ENCODE data around the gene APOM.

Gene APOM

DNA sequence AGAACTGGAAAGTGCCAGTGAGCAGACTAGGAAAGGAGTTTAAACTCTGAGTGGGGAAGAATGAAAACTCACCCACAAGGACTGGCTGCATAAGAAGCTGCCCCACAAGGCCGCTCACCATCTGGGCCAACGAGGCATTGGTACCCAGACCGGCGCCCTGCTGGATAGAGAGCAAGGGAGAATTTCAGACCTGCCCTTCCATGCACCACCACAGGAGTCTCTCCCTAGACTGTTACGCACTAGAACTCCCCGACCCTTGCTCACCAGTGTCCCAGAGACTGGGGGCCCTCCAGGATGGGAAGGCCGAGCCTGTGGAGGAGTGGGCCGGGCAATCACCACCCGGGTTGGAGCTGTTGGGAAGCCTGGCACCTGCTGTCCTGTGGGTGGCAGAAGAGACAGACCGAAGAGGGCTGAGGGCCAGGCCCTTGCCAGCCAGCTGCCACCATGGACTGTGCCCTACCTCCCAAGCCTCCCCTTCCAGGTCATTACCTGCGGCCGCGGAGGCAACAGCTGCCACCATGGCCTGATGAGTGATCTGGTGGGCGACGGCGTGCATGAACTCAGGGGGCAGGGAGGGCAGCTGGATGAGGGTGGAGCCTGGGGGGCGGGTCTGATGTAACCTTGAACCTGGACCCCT lies 11.8 kb upstream of the APOM start:
- TF ChIP-seq, protein P1, sequence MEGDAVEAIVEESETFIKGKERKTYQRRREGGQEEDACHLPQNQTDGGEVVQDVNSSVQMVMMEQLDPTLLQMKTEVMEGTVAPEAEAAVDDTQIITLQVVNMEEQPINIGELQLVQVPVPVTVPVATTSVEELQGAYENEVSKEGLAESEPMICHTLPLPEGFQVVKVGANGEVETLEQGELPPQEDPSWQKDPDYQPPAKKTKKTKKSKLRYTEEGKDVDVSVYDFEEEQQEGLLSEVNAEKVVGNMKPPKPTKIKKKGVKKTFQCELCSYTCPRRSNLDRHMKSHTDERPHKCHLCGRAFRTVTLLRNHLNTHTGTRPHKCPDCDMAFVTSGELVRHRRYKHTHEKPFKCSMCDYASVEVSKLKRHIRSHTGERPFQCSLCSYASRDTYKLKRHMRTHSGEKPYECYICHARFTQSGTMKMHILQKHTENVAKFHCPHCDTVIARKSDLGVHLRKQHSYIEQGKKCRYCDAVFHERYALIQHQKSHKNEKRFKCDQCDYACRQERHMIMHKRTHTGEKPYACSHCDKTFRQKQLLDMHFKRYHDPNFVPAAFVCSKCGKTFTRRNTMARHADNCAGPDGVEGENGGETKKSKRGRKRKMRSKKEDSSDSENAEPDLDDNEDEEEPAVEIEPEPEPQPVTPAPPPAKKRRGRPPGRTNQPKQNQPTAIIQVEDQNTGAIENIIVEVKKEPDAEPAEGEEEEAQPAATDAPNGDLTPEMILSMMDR (IDR thresholded peaks at IDR 0.05; ENCODE audit: control insufficient read depth, extremely low read depth, insufficient read depth): no peak
- no peak for DNase-seq (ENCODE audit: low read depth)

DNA sequence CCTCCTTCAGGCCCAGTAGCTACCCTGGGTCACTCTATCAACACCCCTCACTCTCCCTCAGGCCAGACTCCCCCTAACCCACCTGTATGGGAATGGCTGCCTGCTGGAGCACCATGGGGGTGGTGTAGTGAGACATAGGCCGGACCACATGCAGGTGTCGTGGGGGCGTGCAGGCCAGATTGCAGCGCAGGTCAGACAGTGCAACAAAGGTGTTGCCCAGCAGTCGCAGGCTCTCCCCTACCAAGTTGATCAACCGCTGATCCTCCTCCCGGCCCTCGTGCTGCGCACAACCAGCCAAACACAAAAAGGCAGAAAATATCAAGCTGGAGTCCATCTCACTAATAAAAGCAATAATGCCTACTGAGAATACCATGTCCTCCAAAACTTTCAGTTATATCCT lies 10.4 kb upstream of the APOM start:
- no peak for DNase-seq (ENCODE audit: low read depth)
- no peak overlapping the region for H3K4me3 ChIP-seq (ENCODE audit: low read depth, low read length)
- TF ChIP-seq, protein P1 (IDR thresholded peaks at IDR 0.05; ENCODE audit: control insufficient read depth, extremely low read depth, insufficient read depth): no peak

More for the DNA sequence above, 11.8 kb upstream of the APOM start:
- H3K4me3 ChIP-seq (ENCODE audit: low read depth, low read length): no peak overlapping the region

DNA sequence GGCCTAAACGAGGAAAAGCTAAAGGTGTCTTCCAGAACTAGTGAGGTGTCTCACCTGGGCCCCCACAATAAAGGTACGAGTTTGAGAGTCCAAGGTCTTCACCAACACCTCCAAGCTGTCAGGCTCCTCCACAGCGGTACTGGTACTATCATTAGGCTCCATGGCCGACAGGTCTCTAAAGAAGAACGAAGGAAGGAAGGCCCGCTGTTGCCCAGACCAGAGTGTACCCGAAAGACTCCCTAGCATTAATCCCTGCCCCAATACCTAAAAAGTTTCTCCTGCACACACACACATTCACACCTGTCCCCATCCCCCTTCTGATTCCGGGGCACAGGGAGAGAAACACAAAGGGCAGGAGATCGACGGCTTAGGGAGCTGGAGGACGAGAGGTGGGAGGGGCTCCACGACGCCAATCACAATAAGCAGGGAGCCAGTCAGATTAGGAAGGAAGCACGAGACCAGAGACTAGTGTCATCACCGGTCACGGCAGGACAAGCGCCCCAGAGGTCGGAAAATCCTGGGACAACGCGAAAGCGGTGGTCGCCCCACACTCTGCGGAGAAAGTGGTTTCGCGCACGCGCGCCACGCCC lies 4.0 kb upstream of the APOM start:
- TF ChIP-seq, protein P1 (IDR thresholded peaks at IDR 0.05; ENCODE audit: control insufficient read depth, extremely low read depth, insufficient read depth): no peak
- H3K4me3 ChIP-seq (ENCODE audit: low read depth, low read length): peak overlapping the region; percentile 80
- DNase-seq (ENCODE audit: low read depth): peak; percentile 77

DNA sequence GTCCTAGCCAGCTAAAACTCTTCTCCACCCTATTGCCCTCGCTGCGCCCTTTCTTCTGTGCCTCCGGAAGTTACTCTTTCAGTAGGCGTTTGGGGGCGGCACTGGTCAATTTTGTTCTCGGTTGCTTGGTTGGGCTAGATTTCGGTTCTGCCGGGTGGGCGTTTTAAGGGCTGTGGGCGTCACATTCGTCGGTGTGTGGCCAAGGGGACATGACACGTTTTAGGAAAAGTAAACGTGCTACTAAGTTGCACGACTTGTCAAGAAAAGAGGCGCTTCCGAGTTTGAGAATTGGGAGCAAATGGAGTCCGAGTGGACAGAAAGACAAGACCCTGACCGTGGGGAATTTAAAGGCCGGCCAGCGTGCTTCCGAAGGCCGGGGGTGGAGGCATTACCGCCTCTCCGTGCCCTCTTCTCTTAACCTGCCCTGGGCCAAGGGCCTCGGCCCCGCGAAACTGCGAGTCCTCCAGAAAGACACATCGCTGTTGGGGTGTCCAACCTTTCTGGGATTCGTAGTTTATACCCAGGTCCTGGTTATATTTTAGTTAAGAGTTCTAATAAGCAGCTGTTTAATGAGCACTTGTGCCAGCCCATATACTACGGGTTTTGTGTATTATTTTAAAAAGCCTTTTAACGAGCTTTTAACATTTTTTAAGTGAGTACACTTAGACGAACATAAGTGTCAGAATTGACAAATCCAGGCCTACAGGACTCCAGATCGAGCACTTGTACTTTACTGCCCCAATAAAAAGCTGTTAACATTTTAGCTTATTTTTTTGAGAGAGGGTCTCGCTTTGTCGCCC lies 2.6 kb upstream of the APOM start:
- DNase-seq (ENCODE audit: low read depth): no peak
- peak overlapping the region; percentile 80 for H3K4me3 ChIP-seq (ENCODE audit: low read depth, low read length)
- TF ChIP-seq, protein P1 (IDR thresholded peaks at IDR 0.05; ENCODE audit: control insufficient read depth, extremely low read depth, insufficient read depth): no peak

DNA sequence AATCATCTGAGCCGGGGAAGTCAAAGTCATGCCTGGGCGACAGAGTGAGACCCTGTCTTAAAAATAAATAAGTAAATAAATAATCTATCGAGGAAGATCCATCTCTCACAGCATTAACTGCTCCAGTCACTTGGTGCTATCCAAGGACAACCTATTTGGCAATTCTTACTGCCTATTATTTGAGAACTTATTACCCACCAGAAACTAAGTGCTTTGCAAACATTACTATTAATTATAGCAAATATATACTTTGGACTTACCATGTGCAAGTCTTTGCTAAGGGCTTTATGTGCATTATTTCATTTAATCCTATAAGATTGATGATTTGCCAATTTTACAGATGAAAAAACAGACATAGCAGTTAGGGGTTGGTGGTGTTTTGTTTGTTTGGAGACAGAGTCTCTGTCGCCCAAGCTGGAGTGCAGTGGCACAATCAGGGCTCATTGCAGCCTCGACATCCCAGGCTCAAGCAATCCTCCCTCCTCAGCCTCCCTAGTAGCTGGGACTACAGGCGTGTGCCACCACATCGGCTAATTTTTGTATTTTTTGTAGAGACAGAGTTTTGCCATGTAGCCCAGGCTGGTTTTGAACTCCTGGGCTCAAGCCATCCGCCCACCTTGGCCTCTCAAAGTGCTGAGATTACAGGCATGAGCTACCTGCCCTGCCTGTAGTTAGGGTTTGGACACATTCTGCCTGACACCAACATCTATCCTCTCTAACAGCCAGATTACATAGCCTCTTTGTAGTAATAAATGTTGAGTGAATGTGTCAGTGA lies 933 bp upstream of the APOM start:
- no peak for DNase-seq (ENCODE audit: low read depth)
- TF ChIP-seq, protein P1 (IDR thresholded peaks at IDR 0.05; ENCODE audit: control insufficient read depth, extremely low read depth, insufficient read depth): no peak
- no peak overlapping the region for H3K4me3 ChIP-seq (ENCODE audit: low read depth, low read length)

DNA sequence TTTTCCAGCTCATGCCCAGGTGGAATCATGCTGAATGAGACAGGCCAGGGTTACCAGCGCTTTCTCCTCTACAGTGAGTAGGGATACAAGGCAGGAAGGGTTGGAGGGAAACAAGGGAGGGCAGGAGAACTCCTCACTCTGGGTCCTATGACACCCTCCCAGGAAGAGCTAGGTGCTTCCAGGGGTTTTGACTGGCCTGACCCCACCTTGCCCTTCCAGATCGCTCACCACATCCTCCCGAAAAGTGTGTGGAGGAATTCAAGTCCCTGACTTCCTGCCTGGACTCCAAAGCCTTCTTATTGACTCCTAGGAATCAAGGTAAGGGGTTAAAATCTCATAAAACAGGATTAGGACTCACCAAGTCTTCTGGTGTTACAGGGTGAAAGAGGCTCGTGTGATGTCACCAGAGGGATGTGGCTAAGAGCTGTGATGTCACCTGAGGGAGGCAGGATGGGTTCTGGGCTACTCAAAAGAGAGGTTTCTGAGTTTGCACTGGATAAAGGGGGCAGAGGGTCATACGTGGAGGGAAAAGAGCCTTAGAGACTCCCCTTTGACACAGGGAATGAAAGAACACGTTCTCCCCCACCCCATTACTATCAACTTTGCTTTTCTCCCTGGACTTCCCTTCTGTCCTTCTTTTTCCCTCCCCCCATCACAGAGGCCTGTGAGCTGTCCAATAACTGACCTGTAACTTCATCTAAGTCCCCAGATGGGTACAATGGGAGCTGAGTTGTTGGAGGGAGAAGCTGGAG lies 1.9 kb downstream of the APOM start:
- no peak for DNase-seq (ENCODE audit: low read depth)
- H3K4me3 ChIP-seq (ENCODE audit: low read depth, low read length): no peak overlapping the region
- TF ChIP-seq, protein P1 (IDR thresholded peaks at IDR 0.05; ENCODE audit: control insufficient read depth, extremely low read depth, insufficient read depth): no peak

All from LNCaP clone FGC (cell line).